AG04450 (cell line): ENCODE measurements around the gene NTN4. TPM values are rescaled to one million over a fixed set of nuclear protein-coding genes. Genes with fewer than 3 reads are reported as not detected.

Source experiments
- CTCF ChIA-PET: fragments of 300-600, 350-600 bp; formaldehyde crosslinking; extraction: SDS; loops from one replicate; lab custom pipeline; 2022; ENCODE audit warnings: antibody characterized with exemption, inconsistent platforms; lab: Charles Lee
- POLR2A ChIA-PET: fragments of 350-600 bp; formaldehyde crosslinking; extraction: SDS; loops from one replicate; lab custom pipeline; 2021; ENCODE audit warnings: antibody characterized with exemption, inconsistent platforms; lab: Yijun Ruan, JAX
- DNase-seq: peaks from one replicate; pipeline ENCODE4 v3.0.0-alpha.2; 2011; ENCODE audit warnings: low read depth, low spot score
- H3K27ac ChIP-seq: one replicate; pipeline ENCODE4 v1.5.1; 2012; ENCODE audit warnings: low read depth, low read length, control low read depth
- H3K27me3 ChIP-seq: one replicate; pipeline ENCODE4 v1.6.0; 2012; ENCODE audit warnings: low read length; ENCODE audit not compliant: control insufficient read depth, insufficient read depth
- H3K4me3 ChIP-seq: 2 replicates; pipeline ENCODE4 v1.5.1; 2011; ENCODE audit warnings: mild to moderate bottlenecking, low read depth, low read length, control low read depth
- H3K9me3 ChIP-seq: 2 replicates; pipeline ENCODE4 v1.5.1; 2012; ENCODE audit warnings: low read length; ENCODE audit not compliant: control insufficient read depth, insufficient read depth
- CTCF ChIP-seq: IDR thresholded peaks from 2 replicates; pipeline ENCODE4 v1.5.1; 2011; ENCODE audit warnings: low read depth, low read length, control low read depth, inconsistent platforms
- polyA plus RNA-seq: library from polyadenylated mRNA; depleted of rRNA; stranded (reverse); fragments of >200 nt; gene quantifications from 2 replicates; pipeline ENCODE4 v1.2.3, GENCODE V29; 2011

The NTN4 gene
- polyA plus RNA-seq, 1 experiment, result 132 TPM

- H3K27ac ChIP-seq, result no peak overlapping the region
- no peak for DNase-seq
- TF ChIP-seq CTCF, result peak; percentile 44; the same call in 1 of the 2 replicates
- no peaks in the 10 kb centered on the region for H3K27me3 ChIP-seq
- H3K4me3 ChIP-seq, result no peak overlapping the region
- ChIA-PET POLR2A (interaction anchor here (0.7 kb wide), 1 partner anchor 12 kb away, joined by 3 read pairs; no protein-coding TSS in a partner anchor), CTCF (interaction anchor here (0.6 kb wide), 1 partner anchor 27 kb away, joined by 8 read pairs; no protein-coding TSS in a partner anchor)
- H3K9me3 ChIP-seq, result no peaks in the 10 kb centered on the region
Observed at GRCh38 chr12:95721320-95721719, 69.2 kb downstream of the NTN4 start.

- H3K9me3 ChIP-seq, result no peaks in the 10 kb centered on the region
- H3K27me3 ChIP-seq, result no peaks in the 10 kb centered on the region
- no peak overlapping the region for H3K4me3 ChIP-seq
- no peak for TF ChIP-seq CTCF
- CTCF ChIA-PET, result no interaction called here
- no peak overlapping the region for H3K27ac ChIP-seq
- POLR2A ChIA-PET, result no interaction called here
- no peak for DNase-seq
Observed at GRCh38 chr12:95720146-95720545, 70.4 kb downstream of the NTN4 start.

- DNase-seq, result no peak
- ChIA-PET CTCF (no interaction called here), POLR2A (no interaction called here)
- Histone ChIP-seq H3K4me3 (no peak overlapping the region), H3K27ac (no peak overlapping the region), H3K27me3 (no peaks in the 10 kb centered on the region), H3K9me3 (no peaks in the 10 kb centered on the region)
- TF ChIP-seq CTCF, result no peak
Observed at GRCh38 chr12:95718772-95719171, 71.8 kb downstream of the NTN4 start.

GRCh38 chr12:95718006-95718431, 72.5 kb downstream of the NTN4 start:
- Histone ChIP-seq H3K27ac (no peak overlapping the region), H3K4me3 (no peak overlapping the region), H3K9me3 (no peaks in the 10 kb centered on the region), H3K27me3 (no peaks in the 10 kb centered on the region)
- ChIA-PET CTCF (interaction anchor here (0.6 to 1.6 kb wide), 4 partner anchors 14 to 118 kb away, joined by 3 to 4 read pairs (median 3); no protein-coding TSS in a partner anchor), POLR2A (no interaction called here)
- no peak for TF ChIP-seq CTCF
- no peak for DNase-seq

- H3K27me3 ChIP-seq, result no peaks in the 10 kb centered on the region
- H3K9me3 ChIP-seq, result no peaks in the 10 kb centered on the region
- no peak for TF ChIP-seq CTCF
- ChIA-PET CTCF (interaction anchor here (0.6 to 1.6 kb wide), 3 partner anchors 15 to 117 kb away, joined by 3 to 4 read pairs (median 3); no protein-coding TSS in a partner anchor), POLR2A (no interaction called here)
- no peak overlapping the region for H3K27ac ChIP-seq
- H3K4me3 ChIP-seq, result no peak overlapping the region
- no peak for DNase-seq
Observed at GRCh38 chr12:95717316-95717928, 73.1 kb downstream of the NTN4 start.
